Kidney epithelial cell (primary cell): ENCODE measurements around the gene WDR74. TPM values are rescaled to one million over a fixed set of nuclear protein-coding genes. Genes with fewer than 3 reads are reported as not detected.

Source experiments
- DNase-seq: peaks from one replicate; pipeline ENCODE4 v3.0.0-alpha.2; 2010; ENCODE audit warnings: low read depth
- H3K27me3 ChIP-seq: 2 replicates; pipeline ENCODE4 v1.6.0; 2011; ENCODE audit warnings: low read length; ENCODE audit not compliant: control insufficient read depth, insufficient read depth
- H3K36me3 ChIP-seq: 2 replicates; pipeline ENCODE4 v1.5.1; 2011; ENCODE audit warnings: low read length; ENCODE audit not compliant: control insufficient read depth, insufficient read depth
- H3K4me3 ChIP-seq: 2 replicates; pipeline ENCODE4 v1.5.1; 2011; ENCODE audit warnings: low read depth, mild to moderate bottlenecking, control low read depth, low read length
- CTCF ChIP-seq: IDR thresholded peaks from 2 replicates; pipeline ENCODE4 v1.5.1; 2011; ENCODE audit warnings: mild to moderate bottlenecking, moderate library complexity, low read length, control low read depth, inconsistent platforms; ENCODE audit not compliant: insufficient read depth, poor library complexity, severe bottlenecking
- total RNA-seq: library from RNA; depleted of rRNA; stranded (reverse); fragments of >200 nt; gene quantifications from 2 replicates; pipeline ENCODE4 v1.2.3, GENCODE V29; 2015

WDR74 gene
- 90.2 and 92.8 TPM in 2 replicates for total RNA-seq

- H3K4me3 ChIP-seq, result peak within 1 kb of the TSS; percentile 87
- no peaks in the 10 kb centered on the region for H3K27me3 ChIP-seq
- TF ChIP-seq CTCF, result no peak
- peaks cover 2% of the 10 kb centered on the region for H3K36me3 ChIP-seq
- peak; percentile 73 for DNase-seq
These were observed at the start of gene WDR74 for GRCh38 chr11:62839050-62839945. TSS of gene WDR74 (minus strand) at chr11:62839590. CDS start at chr11:62839570, 20 bp downstream.

GRCh38 chr11:62889126-62889483 is 49.7 kb upstream of the WDR74 start:
- no peak overlapping the region for H3K4me3 ChIP-seq
- no peak for TF ChIP-seq CTCF
- peaks cover 5% of the 10 kb centered on the region for H3K36me3 ChIP-seq
- DNase-seq, result no peak
- no peaks in the 10 kb centered on the region for H3K27me3 ChIP-seq

- no peak overlapping the region for H3K4me3 ChIP-seq
These were observed 49.0 kb upstream of the WDR74 start for GRCh38 chr11:62888406-62888805.

GRCh38 chr11:62885137-62885750 is 45.9 kb upstream of the WDR74 start:
- Histone ChIP-seq H3K4me3 (no peak overlapping the region), H3K27me3 (no peaks in the 10 kb centered on the region), H3K36me3 (peaks cover 8% of the 10 kb centered on the region)
- DNase-seq, result no peak
- TF ChIP-seq CTCF, result no peak

More at GRCh38 chr11:62888406-62888805, 49.0 kb upstream of the WDR74 start:
- Histone ChIP-seq H3K36me3 (peaks cover 5% of the 10 kb centered on the region), H3K27me3 (no peaks in the 10 kb centered on the region)
- no peak for DNase-seq
- no peak for TF ChIP-seq CTCF

GRCh38 chr11:62883673-62884072 is 44.3 kb upstream of the WDR74 start:
- Histone ChIP-seq H3K4me3 (peak overlapping the region; percentile 100), H3K27me3 (no peaks in the 10 kb centered on the region), H3K36me3 (peaks cover 8% of the 10 kb centered on the region)
- TF ChIP-seq CTCF, result no peak
- no peak for DNase-seq
